GM23338 (cell line): ENCODE data around the gene NRIP3. TPM values are rescaled to one million over a fixed set of nuclear protein-coding genes. Genes with fewer than 3 reads are reported as not detected.

Experiments
- ATAC-seq: fragments of 200-7000 bp; cut with Tn5 transposase; 3 replicates; pipeline ENCODE4 v1.9.1; 2020
- DNase-seq: peaks from one replicate; pipeline ENCODE4 v3.0.0-alpha.2; 2015; ENCODE audit warnings: low spot score
- H2AFZ ChIP-seq: fragments of 200-600 bp; sonication (generic); 2 replicates; pipeline ENCODE4 v1.8.0; 2016; ENCODE audit warnings: antibody characterized with exemption, mild to moderate bottlenecking, moderate library complexity
- H3F3A ChIP-seq: fragments of 200-600 bp; sonication (generic); replicated peaks from 2 replicates; pipeline ENCODE4 v1.8.0; 2017; ENCODE audit warnings: antibody characterized with exemption, mixed run types, low read depth
- H3K27ac ChIP-seq: fragments of 200-600 bp; sonication (generic); 2 replicates; pipeline ENCODE4 v1.6.1; 2016; ENCODE audit warnings: low read depth
- H3K27me3 ChIP-seq: fragments of 200-600 bp; sonication (generic); 2 replicates; pipeline ENCODE4 v1.8.0; 2016; ENCODE audit warnings: mild to moderate bottlenecking, mixed run types, moderate library complexity; ENCODE audit not compliant: insufficient read depth
- H3K36me3 ChIP-seq: fragments of 200-600 bp; sonication (generic); 2 replicates; pipeline ENCODE4 v1.8.0; 2016; ENCODE audit warnings: mild to moderate bottlenecking; ENCODE audit not compliant: insufficient read depth
- H3K4me1 ChIP-seq: fragments of 200-600 bp; sonication (generic); 2 replicates; pipeline ENCODE4 v1.8.0; 2016; ENCODE audit warnings: mild to moderate bottlenecking, moderate library complexity; ENCODE audit not compliant: insufficient read depth
- H3K4me2 ChIP-seq: fragments of 200-600 bp; sonication (generic); 2 replicates; pipeline ENCODE4 v1.7.1; 2017; ENCODE audit warnings: mixed run types
- H3K4me3 ChIP-seq: fragments of 200-600 bp; sonication (generic); 2 replicates; pipeline ENCODE4 v1.6.1; 2016; ENCODE audit warnings: mixed run types
- H3K79me2 ChIP-seq: fragments of 200-600 bp; sonication (generic); replicated peaks from 2 replicates; pipeline ENCODE4 v1.8.0; 2017; ENCODE audit warnings: mild to moderate bottlenecking; ENCODE audit not compliant: insufficient read depth
- H3K9me2 ChIP-seq: fragments of 200-600 bp; sonication (generic); 2 replicates; pipeline ENCODE4 v1.8.0; 2017; ENCODE audit not compliant: insufficient read depth
- H4K20me1 ChIP-seq: fragments of 200-600 bp; sonication (generic); replicated peaks from 2 replicates; pipeline ENCODE4 v1.8.0; 2017; ENCODE audit warnings: mild to moderate bottlenecking; ENCODE audit not compliant: insufficient read depth
- H3K27ac Mint-ChIP-seq: 2 replicates; pipeline ENCODE4 v1.8.0; 2020; ENCODE audit warnings: inconsistent platforms, mild to moderate bottlenecking, moderate library complexity, mixed read lengths
- H3K27me3 Mint-ChIP-seq: 3 replicates; pipeline ENCODE4 v1.8.0; 2022; ENCODE audit warnings: low read depth, mild to moderate bottlenecking, moderate library complexity, mixed read lengths, inconsistent platforms; ENCODE audit not compliant: insufficient read depth, poor library complexity
- H3K36me3 Mint-ChIP-seq: 3 replicates; pipeline ENCODE4 v1.8.0; 2021; ENCODE audit warnings: low read depth, mild to moderate bottlenecking, inconsistent platforms, moderate library complexity, mixed read lengths
- H3K4me1 Mint-ChIP-seq: 3 replicates; pipeline ENCODE4 v1.8.0; 2020; ENCODE audit warnings: mild to moderate bottlenecking, inconsistent platforms, mixed read lengths
- H3K4me3 Mint-ChIP-seq: 3 replicates; pipeline ENCODE4 v1.8.0; 2021; ENCODE audit warnings: moderate library complexity, mild to moderate bottlenecking, inconsistent platforms, mixed read lengths
- H3K9me3 Mint-ChIP-seq: 3 replicates; pipeline ENCODE4 v1.8.0; 2020; ENCODE audit warnings: moderate library complexity, mild to moderate bottlenecking, inconsistent platforms, mixed read lengths
- EZH2phosphoT487 ChIP-seq: fragments of 200-600 bp; sonication (generic); IDR thresholded peaks from one replicate; pipeline ENCODE4 v1.8.1; 2018; ENCODE audit warnings: antibody characterized with exemption; ENCODE audit not compliant: unreplicated experiment
- NANOG ChIP-seq: IDR thresholded peaks from 2 replicates; pipeline ENCODE4 v1.6.1; 2016; ENCODE audit warnings: antibody characterized with exemption, borderline replicate concordance
- REST ChIP-seq: IDR thresholded peaks from one replicate; pipeline ENCODE4 v1.6.1; 2018; ENCODE audit warnings: antibody characterized with exemption; ENCODE audit not compliant: unreplicated experiment
- ZNF114 ChIP-seq: fragments of 250-450 bp; sonication (Bioruptor Pico); IDR thresholded peaks from 2 replicates; pipeline ENCODE4 v1.5.0; 2020; ENCODE audit warnings: mild to moderate bottlenecking, moderate library complexity
- ZNF462 ChIP-seq: fragments of 250-450 bp; sonication (Bioruptor Pico); IDR thresholded peaks from 2 replicates; pipeline ENCODE4 v1.5.0; 2020; ENCODE audit warnings: mild to moderate bottlenecking, moderate library complexity
- polyA plus RNA-seq: library from polyadenylated mRNA; unstranded; fragments of >200 nt; fragmentation: Nextera tagmentation; extraction: Ambion mirVana; gene quantifications from 2 replicates; pipeline ENCODE4 v1.2.1, GENCODE V29; 2016
- total RNA-seq: library from RNA; depleted of rRNA; stranded (reverse); fragments of >200 nt; shearing (Covaris generic); gene quantifications from 2 replicates; pipeline ENCODE4 v1.2.3, GENCODE V29; 2014
- TF ChIP-seq, protein P1 (sequence below), 2 experiments: fragments of 200-600 bp in 1 of 2; sonication (generic) in 1 of 2; conservative IDR thresholded peaks; 2 replicates each; pipeline versions ENCODE4 v1.5.1 to v1.6.1; 2016 to 2017; ENCODE audit warnings: antibody characterized with exemption in 2 of 2, low read depth in 2 of 2, mild to moderate bottlenecking in 2 of 2, moderate library complexity in 1 of 2
- TF ChIP-seq, protein P2 (sequence below): IDR thresholded peaks from 2 replicates; pipeline ENCODE4 v1.6.1; 2016; ENCODE audit warnings: antibody characterized with exemption

Gene NRIP3
- total and polyA plus RNA-seq, 2 experiments from 2014 or later: 3.0 to 7.9 TPM

GRCh38 chr11:8941341-8942103, 62.3 kb downstream of the NRIP3 start:
- Mint-ChIP-seq H3K4me3 (no peak overlapping the region), H3K4me1 (no peaks in the 10 kb centered on the region; the same call in 2 of the 3 replicates), H3K9me3 (no peaks in the 10 kb centered on the region), H3K27me3 (no peaks in the 10 kb centered on the region), H3K27ac (no peak overlapping the region), H3K36me3 (no peaks in the 10 kb centered on the region)
- ATAC-seq (no peak), DNase-seq (no peak)
- H3K36me3 ChIP-seq: no peaks in the 10 kb centered on the region
- H3K27me3 ChIP-seq: no peaks in the 10 kb centered on the region
- no peak overlapping the region for H2AFZ ChIP-seq
- H3K4me1 ChIP-seq: no peaks in the 10 kb centered on the region
- H3K79me2 ChIP-seq: no peaks in the 10 kb centered on the region
- no peak overlapping the region for H3K4me2 ChIP-seq
- no peaks in the 10 kb centered on the region for H3K9me2 ChIP-seq
- H3K27ac ChIP-seq: no peak overlapping the region
- TF ChIP-seq, protein P1, sequence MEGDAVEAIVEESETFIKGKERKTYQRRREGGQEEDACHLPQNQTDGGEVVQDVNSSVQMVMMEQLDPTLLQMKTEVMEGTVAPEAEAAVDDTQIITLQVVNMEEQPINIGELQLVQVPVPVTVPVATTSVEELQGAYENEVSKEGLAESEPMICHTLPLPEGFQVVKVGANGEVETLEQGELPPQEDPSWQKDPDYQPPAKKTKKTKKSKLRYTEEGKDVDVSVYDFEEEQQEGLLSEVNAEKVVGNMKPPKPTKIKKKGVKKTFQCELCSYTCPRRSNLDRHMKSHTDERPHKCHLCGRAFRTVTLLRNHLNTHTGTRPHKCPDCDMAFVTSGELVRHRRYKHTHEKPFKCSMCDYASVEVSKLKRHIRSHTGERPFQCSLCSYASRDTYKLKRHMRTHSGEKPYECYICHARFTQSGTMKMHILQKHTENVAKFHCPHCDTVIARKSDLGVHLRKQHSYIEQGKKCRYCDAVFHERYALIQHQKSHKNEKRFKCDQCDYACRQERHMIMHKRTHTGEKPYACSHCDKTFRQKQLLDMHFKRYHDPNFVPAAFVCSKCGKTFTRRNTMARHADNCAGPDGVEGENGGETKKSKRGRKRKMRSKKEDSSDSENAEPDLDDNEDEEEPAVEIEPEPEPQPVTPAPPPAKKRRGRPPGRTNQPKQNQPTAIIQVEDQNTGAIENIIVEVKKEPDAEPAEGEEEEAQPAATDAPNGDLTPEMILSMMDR (conservative IDR thresholded peaks at IDR 0.05; ENCODE audit: low read depth in 2 of 2): no peak
- TF ChIP-seq, protein P2, sequence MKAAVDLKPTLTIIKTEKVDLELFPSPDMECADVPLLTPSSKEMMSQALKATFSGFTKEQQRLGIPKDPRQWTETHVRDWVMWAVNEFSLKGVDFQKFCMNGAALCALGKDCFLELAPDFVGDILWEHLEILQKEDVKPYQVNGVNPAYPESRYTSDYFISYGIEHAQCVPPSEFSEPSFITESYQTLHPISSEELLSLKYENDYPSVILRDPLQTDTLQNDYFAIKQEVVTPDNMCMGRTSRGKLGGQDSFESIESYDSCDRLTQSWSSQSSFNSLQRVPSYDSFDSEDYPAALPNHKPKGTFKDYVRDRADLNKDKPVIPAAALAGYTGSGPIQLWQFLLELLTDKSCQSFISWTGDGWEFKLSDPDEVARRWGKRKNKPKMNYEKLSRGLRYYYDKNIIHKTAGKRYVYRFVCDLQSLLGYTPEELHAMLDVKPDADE: no peak
- TF ChIP-seq EZH2phosphoT487 (no peak), ZNF114 (CRISPR knock-in tag) (no peak), NANOG (no peak), ZNF462 (no peak), REST (no peak)
- no peaks in the 10 kb centered on the region for H3F3A ChIP-seq
- H4K20me1 ChIP-seq: no peaks in the 10 kb centered on the region
- H3K4me3 ChIP-seq: no peak overlapping the region
